ENCODE measurements around the gene FRAT2. TPM values are rescaled to one million over a fixed set of nuclear protein-coding genes. Genes with fewer than 3 reads are reported as not detected.

The FRAT2 gene, protein sequence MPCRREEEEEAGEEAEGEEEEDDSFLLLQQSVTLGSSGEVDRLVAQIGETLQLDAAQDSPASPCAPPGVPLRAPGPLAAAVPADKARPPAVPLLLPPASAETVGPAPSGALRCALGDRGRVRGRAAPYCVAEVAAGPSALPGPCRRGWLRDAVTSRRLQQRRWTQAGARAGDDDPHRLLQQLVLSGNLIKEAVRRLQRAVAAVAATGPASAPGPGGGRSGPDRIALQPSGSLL
- total RNA-seq (2014; rRNA removed; shearing (Covaris generic)): 6.2 and 11.0 TPM in 2 replicates

GRCh38 chr10:97334370-97335175, at the start of gene FRAT2:
FRAT2 (minus strand) TSS chr10:97334729; CDS start chr10:97334572, 157 bp downstream.
- peak; percentile 71 for DNase-seq (ENCODE audit: low spot score)

GRCh38 chr10:97384156-97384555, 49.6 kb upstream of the FRAT2 start:
- DNase-seq (ENCODE audit: low spot score): no peak

DNA sequence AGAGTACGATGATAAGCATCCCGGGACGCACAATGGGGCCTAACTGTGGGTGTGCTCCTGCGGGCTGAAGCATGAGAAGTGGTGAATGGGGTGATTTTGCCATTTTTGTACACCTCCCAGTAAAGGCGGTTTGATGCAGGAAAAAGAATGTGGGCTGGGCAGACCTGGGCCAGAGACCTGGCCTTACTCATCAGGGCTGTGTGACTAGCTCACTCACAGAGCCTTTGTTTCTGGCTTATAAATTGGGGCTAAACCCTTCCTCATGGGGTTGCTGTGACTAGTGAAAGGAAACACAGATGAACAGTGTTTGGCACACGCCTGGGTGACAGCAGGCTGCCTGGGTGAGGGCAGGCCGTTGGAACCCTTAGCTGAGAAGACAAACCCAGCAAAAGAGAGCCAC, 48.6 kb upstream of the FRAT2 start:
- DNase-seq (ENCODE audit: low spot score): no peak

DNA sequence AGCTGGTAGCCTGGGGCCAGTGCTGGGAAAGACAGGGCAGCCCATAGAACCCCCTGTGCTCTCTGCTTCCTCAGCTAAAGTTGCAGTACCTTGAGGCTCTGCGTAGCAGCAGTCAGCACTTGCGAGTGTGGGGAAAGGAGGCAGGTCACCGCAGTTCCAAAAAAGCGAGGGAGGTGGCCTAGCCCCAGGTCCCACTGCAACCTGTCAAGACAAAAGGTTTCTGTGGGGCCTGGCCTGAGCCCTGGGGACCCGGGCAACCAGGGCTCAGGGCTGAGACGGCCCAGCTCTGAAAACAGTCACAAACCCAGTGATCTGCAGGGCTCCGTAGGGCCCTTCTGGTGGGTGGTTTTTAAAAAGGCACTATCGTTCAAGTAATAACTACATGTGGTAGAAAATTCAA, 47.1 kb upstream of the FRAT2 start:
- DNase-seq (ENCODE audit: low spot score): no peak

- DNase-seq (ENCODE audit: low spot score): no peak
Measured at GRCh38 chr10:97380516-97380915, 46.0 kb upstream of the FRAT2 start.

GRCh38 chr10:97378933-97379921, 44.7 kb upstream of the FRAT2 start:
- no peak for DNase-seq (ENCODE audit: low spot score)

- no peak for DNase-seq (ENCODE audit: low spot score)
Measured at GRCh38 chr10:97376413-97376812, 41.9 kb upstream of the FRAT2 start.

DNA sequence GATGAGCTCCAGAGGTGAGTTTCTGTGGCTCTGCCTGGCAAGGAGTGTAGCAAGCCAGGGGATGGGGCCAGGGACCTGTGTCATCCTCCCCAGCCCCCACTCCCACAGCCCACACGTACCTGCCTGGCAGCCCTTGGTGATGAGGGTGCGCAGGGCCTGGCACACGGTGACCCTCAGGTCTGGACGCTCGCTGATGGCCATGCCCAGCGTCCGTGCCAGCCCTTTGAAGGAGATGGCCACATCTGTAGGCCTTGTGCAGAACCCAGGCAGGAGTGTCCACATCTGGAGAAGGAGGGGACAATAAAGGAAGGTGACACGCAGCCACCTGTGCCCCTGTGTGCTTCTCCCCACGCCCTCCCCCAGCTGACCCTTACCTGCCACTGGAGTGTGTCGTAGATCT, 38.9 kb upstream of the FRAT2 start:
- DNase-seq (ENCODE audit: low spot score): no peak

DNA sequence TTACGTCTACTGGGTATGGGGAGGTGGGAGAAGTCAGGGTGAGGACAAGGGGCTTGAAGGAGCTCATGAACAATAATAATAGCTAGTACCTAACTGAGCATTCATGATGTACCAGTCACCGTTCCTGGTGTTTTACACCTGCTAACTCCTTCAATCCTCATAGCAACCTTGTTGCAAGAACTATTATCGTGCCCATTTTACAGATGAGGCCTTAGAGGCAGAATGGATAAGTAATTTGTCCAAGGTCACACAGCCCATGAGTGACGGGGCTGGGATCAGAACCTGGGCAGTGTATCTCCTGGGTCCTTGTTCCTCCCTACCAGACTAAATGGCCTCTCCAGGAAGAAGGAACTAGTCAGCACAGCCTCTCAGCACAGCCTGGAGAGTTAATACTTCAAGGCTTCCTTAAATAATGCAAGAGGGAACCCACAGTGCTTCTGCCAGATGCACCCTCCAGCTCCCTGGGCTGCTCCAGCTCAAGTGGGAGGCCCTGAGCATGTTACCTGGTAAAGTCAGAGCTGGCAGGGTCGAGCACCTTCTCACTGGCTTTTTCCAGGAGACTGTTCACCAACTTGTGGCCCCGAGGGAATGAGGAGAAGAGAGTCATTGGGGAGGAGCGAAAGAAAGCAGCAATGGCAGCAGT, 37.8 kb upstream of the FRAT2 start:
- no peak for DNase-seq (ENCODE audit: low spot score)

GRCh38 chr10:97371696-97372095, 37.2 kb upstream of the FRAT2 start:
- no peak for DNase-seq (ENCODE audit: low spot score)

- DNase-seq (ENCODE audit: low spot score): no peak
Measured at GRCh38 chr10:97367126-97367649, 32.7 kb upstream of the FRAT2 start.

- DNase-seq (ENCODE audit: low spot score): no peak
Measured at GRCh38 chr10:97366572-97366971, 32.0 kb upstream of the FRAT2 start.

- DNase-seq (ENCODE audit: low spot score): no peak
Measured at GRCh38 chr10:97365761-97366351, 31.3 kb upstream of the FRAT2 start.

GRCh38 chr10:97363071-97363470, 28.5 kb upstream of the FRAT2 start:
- no peak for DNase-seq (ENCODE audit: low spot score)

DNA sequence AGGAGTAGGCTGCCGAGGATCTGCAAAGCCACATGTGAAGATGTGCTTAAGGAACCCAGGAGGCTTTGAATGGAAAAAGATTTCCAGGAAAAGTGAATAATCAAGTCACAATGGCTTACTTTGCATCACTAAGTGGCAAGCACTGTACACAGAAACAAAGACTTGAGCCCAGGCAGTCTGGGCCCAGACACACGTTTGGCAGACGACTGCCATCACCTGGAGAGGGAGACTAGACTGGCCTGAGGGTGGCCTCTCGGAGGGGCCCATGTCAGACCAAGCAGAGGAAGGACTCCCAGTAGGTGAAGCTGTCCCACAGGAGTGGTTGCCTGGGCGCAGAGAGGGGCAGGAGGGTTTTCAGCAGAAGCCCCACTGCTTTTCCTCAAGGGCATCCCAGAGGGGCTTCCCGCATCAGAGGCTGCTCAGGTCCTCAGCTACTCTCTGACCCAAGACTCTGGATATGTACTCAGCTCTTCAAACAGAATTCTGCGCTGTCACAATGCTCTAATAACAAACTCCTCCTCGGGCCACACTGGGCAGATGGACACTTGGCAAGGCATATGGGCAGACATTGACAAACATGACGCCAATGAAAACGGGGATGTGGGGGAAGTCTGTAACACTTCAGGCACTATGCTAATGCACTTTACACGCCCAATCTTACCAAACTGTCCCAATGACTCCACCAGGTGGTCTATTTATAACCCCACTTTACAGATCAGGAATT, 27.9 kb upstream of the FRAT2 start:
- DNase-seq (ENCODE audit: low spot score): no peak

DNA sequence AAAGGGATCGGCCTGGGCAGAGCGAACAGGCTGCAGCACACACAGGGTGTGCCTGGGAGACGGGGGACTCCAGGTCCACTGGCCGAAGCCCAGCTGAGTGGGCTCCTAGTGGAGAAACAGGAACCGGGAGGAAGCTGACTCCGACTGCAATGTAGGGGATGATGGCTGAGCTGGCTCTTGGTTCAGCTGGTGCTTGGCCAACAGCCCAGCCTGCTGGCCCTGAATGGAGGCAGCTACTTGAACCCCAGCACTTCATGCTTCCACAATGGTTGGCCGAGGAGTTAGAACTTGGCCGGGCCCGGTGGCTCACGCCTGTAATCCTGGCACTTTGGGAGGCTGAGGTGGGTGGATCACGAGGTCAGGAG, 27.0 kb upstream of the FRAT2 start:
- no peak for DNase-seq (ENCODE audit: low spot score)

DNA sequence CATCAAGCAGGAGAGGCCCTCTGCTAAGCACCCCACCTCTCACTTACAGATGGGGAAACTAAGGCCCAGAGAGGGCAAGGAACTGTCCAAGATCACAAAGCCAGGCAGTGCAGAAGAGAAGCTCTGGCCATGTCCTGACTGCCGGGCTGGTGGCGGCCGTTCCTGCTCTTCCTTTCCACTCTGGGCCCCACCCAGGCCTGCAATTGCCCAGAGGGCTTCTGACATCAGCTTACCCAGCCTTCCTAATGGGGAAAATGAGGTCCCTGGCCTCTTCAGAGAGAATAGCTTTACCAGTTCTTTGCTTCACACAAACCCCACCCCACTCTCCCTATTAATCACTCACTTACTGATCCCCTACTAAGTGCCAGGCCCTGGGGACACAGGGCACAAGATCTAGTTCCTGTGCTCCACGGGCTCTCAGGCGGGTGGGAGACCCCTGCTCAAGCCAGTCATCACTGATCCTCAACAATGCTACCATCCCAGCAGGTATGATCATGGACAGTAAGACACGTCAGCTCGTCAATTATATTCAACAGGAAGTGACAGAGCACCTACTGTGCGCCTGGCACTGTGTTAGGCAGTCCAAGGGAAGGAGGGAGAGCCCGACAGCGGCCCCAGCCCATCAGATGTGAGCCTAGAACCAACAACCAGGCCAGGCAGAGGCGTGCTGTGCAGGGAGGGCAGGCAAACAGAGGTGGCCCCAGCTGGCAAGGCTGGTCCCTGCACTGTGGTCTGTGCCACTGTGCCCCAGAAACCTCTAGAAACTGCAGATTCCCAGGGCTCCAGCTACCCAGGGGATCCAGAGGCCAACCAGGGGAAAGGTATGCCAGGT, 26.4 kb upstream of the FRAT2 start:
- no peak for DNase-seq (ENCODE audit: low spot score)

DNA sequence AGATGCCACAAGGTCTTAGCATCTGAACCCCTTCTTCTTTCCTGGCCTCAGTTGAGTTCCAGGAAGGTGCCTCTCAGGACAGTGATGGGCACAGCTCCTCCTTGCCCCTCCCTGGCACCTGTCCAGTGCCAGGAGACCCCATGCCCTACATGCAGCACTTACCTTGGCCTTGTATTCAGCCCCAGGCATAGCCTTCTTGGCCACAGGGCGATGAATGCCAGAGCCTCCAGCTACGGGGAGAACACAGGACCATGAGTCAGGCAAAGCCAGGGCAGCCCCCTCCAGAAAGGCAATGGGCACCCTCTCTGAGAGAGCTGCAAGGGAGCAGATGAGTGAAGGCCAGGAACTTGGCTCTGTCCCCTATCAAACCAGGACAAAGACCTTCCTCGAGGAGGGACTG, 24.3 kb upstream of the FRAT2 start:
- DNase-seq (ENCODE audit: low spot score): no peak

DNA sequence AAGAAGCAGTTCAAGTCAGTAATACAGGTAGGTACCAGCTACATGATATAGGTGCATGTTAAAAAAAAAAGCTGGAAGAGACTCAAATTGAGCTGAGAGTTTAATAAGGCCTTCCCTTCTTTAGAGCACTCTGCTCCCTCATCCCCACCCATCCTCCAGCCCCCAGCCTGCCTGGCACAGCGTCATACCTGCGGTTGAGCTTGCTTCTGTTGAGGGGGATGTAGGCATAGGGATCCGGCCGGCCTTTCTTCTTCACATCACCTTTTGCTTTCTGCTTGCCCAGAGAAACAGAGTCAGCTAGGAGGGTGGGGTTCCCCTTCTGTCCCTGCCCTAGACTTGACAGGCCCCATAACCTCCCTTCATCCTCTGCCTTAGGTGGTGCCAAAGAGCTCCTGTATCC, 23.8 kb upstream of the FRAT2 start:
- no peak for DNase-seq (ENCODE audit: low spot score)

Data from H4 (cell line).